GM10266 (cell line): ENCODE data around the gene CENPU.
A peak's percentile ranks its signal among the peaks of the same experiment; 100 is the strongest.
"Not testable (repeated sequence)": the region's sequence is repeated elsewhere in the genome, so short reads cannot be mapped to it uniquely, and the experiment has no call there.

Experiments used
- DNase-seq: peaks from one replicate; pipeline ENCODE4 v3.0.0; 2012; ENCODE audit errors: extremely low spot score
- CTCF ChIP-seq: IDR thresholded peaks from 2 replicates; pipeline ENCODE4 v1.5.1; 2012; ENCODE audit warnings: mild to moderate bottlenecking, low read depth; ENCODE audit not compliant: control insufficient read depth, insufficient read depth; ENCODE audit errors: missing control alignments

The CENPU gene

GRCh38 chr4:184733654-184734524 lies at the start of gene CENPU:
Gene CENPU, minus strand, starts transcription at chr4:184734096. Its CDS starts 34 bp downstream, at chr4:184734062.
- no peak for TF ChIP-seq CTCF
- peak; percentile 98 for DNase-seq

GRCh38 chr4:184782731-184783373 lies 49.0 kb upstream of the CENPU start:
- DNase-seq, result no peak
- no peak for TF ChIP-seq CTCF

GRCh38 chr4:184779160-184779559 lies 45.3 kb upstream of the CENPU start:
- not testable (repeated sequence) for DNase-seq

GRCh38 chr4:184778325-184778724 lies 44.4 kb upstream of the CENPU start:
- DNase-seq, result no peak
- TF ChIP-seq CTCF, result no peak

GRCh38 chr4:184776821-184777220 lies 42.9 kb upstream of the CENPU start:
- no peak for TF ChIP-seq CTCF
- no peak for DNase-seq

- DNase-seq, result no peak
- no peak for TF ChIP-seq CTCF
Measured at GRCh38 chr4:184775854-184776555, 42.1 kb upstream of the CENPU start.

GRCh38 chr4:184774152-184774551 lies 40.3 kb upstream of the CENPU start:
- TF ChIP-seq CTCF, result no peak
- DNase-seq, result no peak
